Activated B cell treated with CpG ODN at 0.5 μM for 24 hours (primary cell): Measurements from ENCODE around the gene MBD3. TPM values are rescaled to one million over a fixed set of nuclear protein-coding genes. Genes with fewer than 3 reads are reported as not detected.

Source experiments
- ATAC-seq: fragments of 200-7000 bp; cut with Tn5 transposase; one replicate; pipeline ENCODE4 v1.10.0; 2021; ENCODE audit warnings: low read depth, mild to moderate bottlenecking, moderate library complexity
- CTCF ChIA-PET: fragments of 350-600 bp; sonication (Branson Sonifier 250); formaldehyde crosslinking; loops from one replicate; lab custom pipeline; 2021; ENCODE audit warnings: antibody characterized with exemption; lab: Charles Lee
- POLR2A ChIA-PET: fragments of 350-600 bp; sonication (Branson Sonifier 250); formaldehyde crosslinking; loops from one replicate; lab custom pipeline; 2021; ENCODE audit warnings: antibody characterized with exemption; lab: Charles Lee
- DNase-seq: peaks from one replicate; pipeline ENCODE4 v3.0.0; 2022
- H3K27ac Mint-ChIP-seq: one replicate; pipeline ENCODE4 v1.8.0; 2020; ENCODE audit warnings: mixed read lengths
- H3K27me3 Mint-ChIP-seq: one replicate; pipeline ENCODE4 v1.8.0; 2021; ENCODE audit warnings: mixed read lengths
- H3K36me3 Mint-ChIP-seq: one replicate; pipeline ENCODE4 v1.8.0; 2021; ENCODE audit warnings: low read depth, mixed read lengths
- H3K4me1 Mint-ChIP-seq: one replicate; pipeline ENCODE4 v1.8.0; 2021; ENCODE audit warnings: mixed read lengths
- H3K4me3 Mint-ChIP-seq: one replicate; pipeline ENCODE4 v1.8.0; 2020; ENCODE audit warnings: mild to moderate bottlenecking, mixed read lengths
- H3K9me3 Mint-ChIP-seq: one replicate; pipeline ENCODE4 v1.8.0; 2020; ENCODE audit warnings: mixed read lengths
- CTCF ChIP-seq: fragments of 200-600 bp; IDR thresholded peaks from one replicate; pipeline ENCODE4 v1.8.0; 2022; ENCODE audit warnings: antibody characterized with exemption, mild to moderate bottlenecking
- intact Hi-C: fragments of 100-400 bp; cut with micrococcal nuclease; formaldehyde crosslinking; loops from one replicate; pipeline ENCODE4 v1.15.1; 2024
- total RNA-seq: library from RNA; stranded (reverse); gene quantifications from 2 replicates; pipeline ENCODE4 v1.2.3, GENCODE V29; 2022

MBD3 gene
- total RNA-seq, 1 donor from 2014 or later: 96.9 TPM

GRCh38 chr19:1579222-1579621 is 13.4 kb downstream of the MBD3 start:
- intact Hi-C loops: no loop called here
- no peak overlapping the region for H3K4me3 Mint-ChIP-seq
- H3K4me1 Mint-ChIP-seq: no peaks in the 10 kb centered on the region
- CTCF ChIA-PET: no interaction called here
- H3K27ac Mint-ChIP-seq: no peak overlapping the region
- no peak for DNase-seq
- POLR2A ChIA-PET: no interaction called here
- no peaks in the 10 kb centered on the region for H3K27me3 Mint-ChIP-seq
- ATAC-seq: no peak
- no peaks in the 10 kb centered on the region for H3K9me3 Mint-ChIP-seq
- peaks cover 61% of the 10 kb centered on the region for H3K36me3 Mint-ChIP-seq
- TF ChIP-seq CTCF: no peak

- Mint-ChIP-seq H3K4me1 (no peaks in the 10 kb centered on the region), H3K27me3 (no peaks in the 10 kb centered on the region), H3K9me3 (no peaks in the 10 kb centered on the region), H3K36me3 (peaks cover 51% of the 10 kb centered on the region), H3K27ac (no peak overlapping the region), H3K4me3 (no peak overlapping the region)
- DNase-seq (no peak), ATAC-seq (no peak)
- TF ChIP-seq CTCF: no peak
- intact Hi-C loops: no loop called here
- POLR2A ChIA-PET: no interaction called here
- CTCF ChIA-PET: no interaction called here
Measured at GRCh38 chr19:1577929-1578618, 14.6 kb downstream of the MBD3 start.

GRCh38 chr19:1577090-1577928 is 15.4 kb downstream of the MBD3 start:
- intact Hi-C loops: no loop called here
- POLR2A ChIA-PET: no interaction called here
- no peaks in the 10 kb centered on the region for H3K4me1 Mint-ChIP-seq
- no peak for ATAC-seq
- DNase-seq: no peak
- H3K4me3 Mint-ChIP-seq: no peak overlapping the region
- TF ChIP-seq CTCF: no peak
- no peak overlapping the region for H3K27ac Mint-ChIP-seq
- CTCF ChIA-PET: no interaction called here
- peaks cover 48% of the 10 kb centered on the region for H3K36me3 Mint-ChIP-seq
- no peaks in the 10 kb centered on the region for H3K9me3 Mint-ChIP-seq
- no peaks in the 10 kb centered on the region for H3K27me3 Mint-ChIP-seq

- ChIA-PET CTCF (no interaction called here), POLR2A (no interaction called here)
- no peaks in the 10 kb centered on the region for H3K9me3 Mint-ChIP-seq
- ATAC-seq: no peak
- intact Hi-C loops: no loop called here
- no peak overlapping the region for H3K27ac Mint-ChIP-seq
- H3K4me3 Mint-ChIP-seq: no peak overlapping the region
- no peaks in the 10 kb centered on the region for H3K27me3 Mint-ChIP-seq
- DNase-seq: no peak
- no peaks in the 10 kb centered on the region for H3K4me1 Mint-ChIP-seq
- TF ChIP-seq CTCF: no peak
- H3K36me3 Mint-ChIP-seq: peaks cover 41% of the 10 kb centered on the region
Measured at GRCh38 chr19:1576242-1577089, 16.2 kb downstream of the MBD3 start.
